GM19328 (cell line): Measurements from ENCODE around the gene RAD18.

Experiments used
- ATAC-seq: cut with Tn5 transposase; IDR thresholded peaks from one replicate; pipeline ENCODE4 v1.9.1; 2021; ENCODE audit warnings: mild to moderate bottlenecking, moderate library complexity; ENCODE audit not compliant: unreplicated experiment

The RAD18 gene

DNA sequence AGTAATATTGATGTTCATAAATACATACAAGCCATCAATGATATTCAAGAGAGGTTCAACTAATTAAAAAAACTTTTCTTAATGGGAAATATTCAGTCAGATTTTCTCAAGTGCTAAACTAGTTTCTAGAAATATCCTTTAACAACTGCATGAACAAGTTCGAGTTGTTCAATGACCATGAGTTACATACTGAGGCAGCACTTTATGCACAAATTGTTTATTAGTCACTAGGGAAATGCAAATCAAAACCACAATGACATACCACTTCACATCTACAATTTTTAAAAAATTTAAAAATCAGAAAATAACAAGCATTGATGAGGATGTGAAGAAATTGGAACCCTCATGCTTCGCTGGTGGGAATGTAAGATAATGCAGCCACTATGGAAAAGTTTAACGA lies 62.4 kb downstream of the RAD18 start:
- no peak for ATAC-seq

GRCh38 chr3:8899876-8900460 lies 63.3 kb downstream of the RAD18 start:
- no peak for ATAC-seq

- ATAC-seq, result no peak
Observed at GRCh38 chr3:8895829-8896228, 67.4 kb downstream of the RAD18 start.

- ATAC-seq, result no peak
Observed at GRCh38 chr3:8893001-8893400, 70.3 kb downstream of the RAD18 start.

- ATAC-seq, result no peak
Observed at GRCh38 chr3:8891774-8892173, 71.5 kb downstream of the RAD18 start.

GRCh38 chr3:8891303-8891702 lies 72.0 kb downstream of the RAD18 start:
- ATAC-seq, result no peak

- no peak for ATAC-seq
Observed at GRCh38 chr3:8888301-8888915, 74.9 kb downstream of the RAD18 start.

- no peak for ATAC-seq
Observed at GRCh38 chr3:8887435-8888300, 75.6 kb downstream of the RAD18 start.

DNA sequence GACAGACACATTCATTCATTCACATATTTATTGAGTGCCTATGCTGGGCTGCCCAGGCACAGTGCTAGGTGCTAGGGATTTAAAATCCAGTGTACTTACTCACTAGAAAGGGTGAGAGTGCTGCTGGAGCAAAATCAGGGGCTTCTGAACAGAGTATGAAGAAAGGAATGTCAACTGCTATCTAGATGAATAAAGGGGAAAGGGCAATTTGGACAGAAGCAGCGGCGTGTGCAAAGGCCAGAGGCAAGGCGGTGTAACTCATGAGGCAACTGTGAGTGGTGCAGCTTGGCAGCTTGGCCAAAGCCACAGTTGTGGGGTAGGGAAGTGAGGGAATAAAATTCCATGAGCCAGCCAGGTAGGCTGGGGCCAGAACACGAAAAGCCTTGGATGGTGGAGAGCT lies 76.7 kb downstream of the RAD18 start:
- ATAC-seq, result no peak

GRCh38 chr3:8885536-8886316 lies 77.5 kb downstream of the RAD18 start:
- ATAC-seq, result no peak

GRCh38 chr3:8884630-8885290 lies 78.5 kb downstream of the RAD18 start:
- ATAC-seq, result no peak

- ATAC-seq, result no peak
Observed at GRCh38 chr3:8882642-8883041, 80.6 kb downstream of the RAD18 start.

- no peak for ATAC-seq
Observed at GRCh38 chr3:8882171-8882593, 81.1 kb downstream of the RAD18 start.

- ATAC-seq, result no peak
Observed at GRCh38 chr3:8879347-8879944, 83.8 kb downstream of the RAD18 start.

DNA sequence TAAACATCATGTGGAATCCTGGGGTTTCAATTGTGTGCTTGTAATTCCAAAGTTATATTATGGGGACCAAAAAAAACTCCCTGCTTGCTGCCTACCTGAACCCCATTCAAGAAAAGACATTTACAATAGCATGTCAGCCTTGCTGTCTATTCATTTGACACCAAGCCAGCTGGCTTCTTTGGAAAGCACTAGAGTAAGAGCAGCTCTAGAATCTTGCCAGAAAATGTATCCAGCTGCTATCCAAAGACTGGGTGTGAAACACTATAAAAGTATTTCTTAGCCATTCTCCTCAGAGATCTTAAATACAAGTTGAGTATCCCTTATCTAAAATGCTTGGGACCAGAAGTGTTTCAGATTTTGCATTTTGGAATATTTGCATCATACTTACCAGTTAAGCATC lies 87.4 kb downstream of the RAD18 start:
- ATAC-seq, result no peak

DNA sequence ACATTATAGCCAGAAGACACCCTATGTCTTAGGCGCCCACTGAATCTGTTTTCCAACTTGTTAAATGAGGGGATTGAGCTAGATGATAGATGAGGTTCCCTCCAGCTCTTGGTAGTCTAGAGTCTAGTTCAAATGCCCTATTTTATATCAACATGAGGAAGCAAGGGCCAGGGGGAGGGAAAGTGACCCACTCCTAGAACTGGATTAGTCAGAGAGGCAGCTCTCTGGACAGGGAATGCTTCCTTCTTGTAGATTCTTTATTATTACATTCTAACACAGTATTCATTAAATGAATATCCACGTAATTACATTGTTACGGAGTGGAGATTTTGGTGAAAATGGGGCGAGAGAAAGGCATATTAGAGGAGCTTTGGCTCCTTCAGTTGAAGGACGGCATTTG lies 89.5 kb downstream of the RAD18 start:
- no peak for ATAC-seq

GRCh38 chr3:8872261-8872660 lies 91.0 kb downstream of the RAD18 start:
- no peak for ATAC-seq

DNA sequence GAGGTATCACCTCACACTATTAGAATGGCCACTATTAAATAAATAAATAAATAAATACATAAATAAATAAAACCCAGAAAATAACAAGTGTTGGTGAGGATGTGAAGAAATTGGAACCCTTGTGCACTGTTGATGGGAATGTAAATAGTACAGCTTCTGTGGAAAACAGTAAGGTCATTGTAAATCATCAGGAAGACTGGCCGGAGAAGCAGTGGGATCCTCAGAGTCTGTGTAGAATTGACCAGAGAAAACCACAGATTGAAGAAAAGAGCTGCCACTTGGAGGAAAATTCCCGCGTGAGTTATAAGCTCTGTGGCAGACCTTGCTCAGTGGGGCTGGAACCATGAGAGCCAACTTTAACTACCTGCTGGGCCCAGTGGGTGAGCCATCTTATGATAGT lies 92.0 kb downstream of the RAD18 start:
- no peak for ATAC-seq

- no peak for ATAC-seq
Observed at GRCh38 chr3:8870134-8870533, 93.1 kb downstream of the RAD18 start.

GRCh38 chr3:8869613-8870012 lies 93.7 kb downstream of the RAD18 start:
- ATAC-seq, result no peak
